Stimulated activated effector memory CD8-positive, alpha-beta T cell treated with anti-CD3 and anti-CD28 coated beads, Interleukin-12 subunit alpha, Interleukin-12 subunit beta, amount 100 ng/mL, for 72 hours (primary cell): Measurements from ENCODE around the gene GCGR.

ENCODE experiments used
- ATAC-seq: fragments of 150-1000 bp; cut with Tn5 transposase; 2 replicates; pipeline ENCODE4 v1.10.0; 2021
- DNase-seq, 2 donors: peaks; one replicate each; pipeline ENCODE4 v3.0.0; 2021 to 2022; ENCODE audit warnings: low spot score in 2 of 2
- H3K27ac Mint-ChIP-seq: one replicate; pipeline ENCODE4 v1.8.0; 2022; ENCODE audit warnings: mild to moderate bottlenecking, mixed read lengths
- H3K36me3 Mint-ChIP-seq: one replicate; pipeline ENCODE4 v1.8.0; 2022; ENCODE audit warnings: mild to moderate bottlenecking, mixed read lengths
- H3K4me1 Mint-ChIP-seq: one replicate; pipeline ENCODE4 v1.8.0; 2022; ENCODE audit warnings: mixed read lengths
- H3K4me3 Mint-ChIP-seq: one replicate; pipeline ENCODE4 v1.8.0; 2022; ENCODE audit warnings: mild to moderate bottlenecking, mixed read lengths
- H3K9me3 Mint-ChIP-seq: one replicate; pipeline ENCODE4 v1.8.0; 2022; ENCODE audit warnings: mixed read lengths

Gene GCGR

GRCh38 chr17:81808778-81809555 lies 5.0 kb downstream of the GCGR start:
- peaks cover 7% of the 10 kb centered on the region for H3K4me1 Mint-ChIP-seq
- DNase-seq = no peak
- H3K36me3 Mint-ChIP-seq = no peaks in the 10 kb centered on the region
- H3K4me3 Mint-ChIP-seq = no peak overlapping the region
- no peaks in the 10 kb centered on the region for H3K9me3 Mint-ChIP-seq
- H3K27ac Mint-ChIP-seq = peak overlapping the region; percentile 64
- peak; percentile 35 for ATAC-seq

- H3K4me1 Mint-ChIP-seq = peaks cover 7% of the 10 kb centered on the region
- DNase-seq (no peak), ATAC-seq (no peak)
- H3K4me3 Mint-ChIP-seq = no peak overlapping the region
- H3K36me3 Mint-ChIP-seq = no peaks in the 10 kb centered on the region
- H3K9me3 Mint-ChIP-seq = no peaks in the 10 kb centered on the region
- peak overlapping the region; percentile 64 for H3K27ac Mint-ChIP-seq
Observed at GRCh38 chr17:81809556-81809998, 5.6 kb downstream of the GCGR start.

GRCh38 chr17:81810476-81810875 lies 6.5 kb downstream of the GCGR start:
- no peak for DNase-seq
- no peak overlapping the region for H3K4me3 Mint-ChIP-seq
- no peak overlapping the region for H3K27ac Mint-ChIP-seq
- ATAC-seq = no peak
- H3K36me3 Mint-ChIP-seq = no peaks in the 10 kb centered on the region
- no peaks in the 10 kb centered on the region for H3K9me3 Mint-ChIP-seq
- peaks cover 7% of the 10 kb centered on the region for H3K4me1 Mint-ChIP-seq

GRCh38 chr17:81810892-81811704 lies 7.1 kb downstream of the GCGR start:
- no peaks in the 10 kb centered on the region for H3K9me3 Mint-ChIP-seq
- peaks cover 7% of the 10 kb centered on the region for H3K4me1 Mint-ChIP-seq
- no peak overlapping the region for H3K4me3 Mint-ChIP-seq
- DNase-seq (no peak), ATAC-seq (no peak)
- H3K27ac Mint-ChIP-seq = no peak overlapping the region
- H3K36me3 Mint-ChIP-seq = no peaks in the 10 kb centered on the region

GRCh38 chr17:81811705-81812570 lies 8.0 kb downstream of the GCGR start:
- no peak for DNase-seq
- Mint-ChIP-seq H3K4me1 (peaks cover 7% of the 10 kb centered on the region), H3K4me3 (no peak overlapping the region), H3K36me3 (no peaks in the 10 kb centered on the region), H3K9me3 (no peaks in the 10 kb centered on the region), H3K27ac (no peak overlapping the region)
- ATAC-seq = no peak

GRCh38 chr17:81812571-81813370 lies 8.8 kb downstream of the GCGR start:
- no peaks in the 10 kb centered on the region for H3K36me3 Mint-ChIP-seq
- no peak overlapping the region for H3K4me3 Mint-ChIP-seq
- no peaks in the 10 kb centered on the region for H3K9me3 Mint-ChIP-seq
- DNase-seq (no peak), ATAC-seq (no peak)
- no peak overlapping the region for H3K27ac Mint-ChIP-seq
- H3K4me1 Mint-ChIP-seq = peaks cover 12% of the 10 kb centered on the region

- no peak overlapping the region for H3K27ac Mint-ChIP-seq
- DNase-seq (no peak), ATAC-seq (no peak)
- H3K9me3 Mint-ChIP-seq = no peaks in the 10 kb centered on the region
- peaks cover 13% of the 10 kb centered on the region for H3K4me1 Mint-ChIP-seq
- H3K36me3 Mint-ChIP-seq = no peaks in the 10 kb centered on the region
- no peak overlapping the region for H3K4me3 Mint-ChIP-seq
Observed at GRCh38 chr17:81813371-81813684, 9.4 kb downstream of the GCGR start.

GRCh38 chr17:81813861-81814683 lies 10.1 kb downstream of the GCGR start:
- ATAC-seq (no peak), DNase-seq (no peak)
- Mint-ChIP-seq H3K36me3 (no peaks in the 10 kb centered on the region), H3K4me3 (no peak overlapping the region), H3K9me3 (no peaks in the 10 kb centered on the region), H3K27ac (no peak overlapping the region), H3K4me1 (peaks cover 13% of the 10 kb centered on the region)

GRCh38 chr17:81814748-81815645 lies 11.0 kb downstream of the GCGR start:
- Mint-ChIP-seq H3K4me3 (no peak overlapping the region), H3K4me1 (peaks cover 6% of the 10 kb centered on the region), H3K9me3 (no peaks in the 10 kb centered on the region), H3K27ac (no peak overlapping the region), H3K36me3 (no peaks in the 10 kb centered on the region)
- no peak for DNase-seq
- no peak for ATAC-seq

- no peaks in the 10 kb centered on the region for H3K36me3 Mint-ChIP-seq
- no peak for DNase-seq
- no peaks in the 10 kb centered on the region for H3K9me3 Mint-ChIP-seq
- H3K4me3 Mint-ChIP-seq = no peak overlapping the region
- no peak for ATAC-seq
- no peak overlapping the region for H3K27ac Mint-ChIP-seq
- peaks cover 6% of the 10 kb centered on the region for H3K4me1 Mint-ChIP-seq
Observed at GRCh38 chr17:81815646-81815986, 11.7 kb downstream of the GCGR start.

GRCh38 chr17:81817758-81818147 lies 13.8 kb downstream of the GCGR start:
- ATAC-seq = no peak
- Mint-ChIP-seq H3K4me3 (no peak overlapping the region), H3K27ac (peak overlapping the region; percentile 41), H3K4me1 (peaks cover 15% of the 10 kb centered on the region), H3K9me3 (no peaks in the 10 kb centered on the region), H3K36me3 (no peaks in the 10 kb centered on the region)
- no peak for DNase-seq

- no peak for ATAC-seq
- DNase-seq = no peak
- Mint-ChIP-seq H3K27ac (no peak overlapping the region), H3K36me3 (no peaks in the 10 kb centered on the region), H3K9me3 (no peaks in the 10 kb centered on the region), H3K4me1 (peaks cover 15% of the 10 kb centered on the region), H3K4me3 (no peak overlapping the region)
Observed at GRCh38 chr17:81819708-81820107, 15.8 kb downstream of the GCGR start.

GRCh38 chr17:81821147-81821546 lies 17.2 kb downstream of the GCGR start:
- ATAC-seq = peak; percentile 51

More at GRCh38 chr17:81821147-81821546, 17.2 kb downstream of the GCGR start:
- Mint-ChIP-seq H3K4me1 (peaks cover 19% of the 10 kb centered on the region), H3K4me3 (no peak overlapping the region), H3K27ac (no peak overlapping the region), H3K36me3 (peaks cover under 1% of the 10 kb centered on the region), H3K9me3 (no peaks in the 10 kb centered on the region)
- DNase-seq = no peak
